CD4-positive, alpha-beta T cell treated with Interleukin-1 beta for 1 hour (primary cell): Measurements from ENCODE around the gene ARID1B.
A peak's percentile ranks its signal among the peaks of the same experiment; 100 is the strongest.

Experiments
- DNase-seq, 2 donors: peaks; one replicate each; pipeline ENCODE4 v3.0.0-alpha.2; 2020 to 2022

The ARID1B gene

DNA sequence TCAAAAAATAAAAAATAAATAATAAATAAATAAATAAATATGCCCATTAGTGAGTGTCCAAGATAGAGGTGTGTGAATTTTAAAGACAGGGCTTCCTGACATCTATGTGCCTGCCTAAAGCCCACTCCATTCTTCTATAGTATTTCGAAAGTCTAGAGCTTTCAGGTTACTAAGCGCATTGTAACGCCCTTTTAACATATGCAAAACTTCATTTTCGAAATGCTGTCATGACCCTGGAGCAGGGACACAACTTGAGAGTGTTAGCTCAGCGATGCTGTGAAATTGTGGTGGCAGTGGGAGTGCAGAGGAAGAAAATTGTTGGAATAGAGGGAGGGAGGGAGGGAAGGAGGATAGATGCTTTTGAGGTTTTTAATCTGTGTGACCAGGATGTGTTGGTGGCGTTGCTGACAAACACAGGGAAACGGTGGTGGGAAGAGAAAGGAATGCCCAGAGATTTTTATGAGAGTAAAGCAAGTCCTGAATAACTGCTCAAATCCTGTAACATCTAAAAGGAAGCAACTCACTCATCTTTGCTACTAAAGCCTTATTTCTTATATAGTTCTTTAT is 169.3 kb downstream of the ARID1B start:
- no peak for DNase-seq

DNA sequence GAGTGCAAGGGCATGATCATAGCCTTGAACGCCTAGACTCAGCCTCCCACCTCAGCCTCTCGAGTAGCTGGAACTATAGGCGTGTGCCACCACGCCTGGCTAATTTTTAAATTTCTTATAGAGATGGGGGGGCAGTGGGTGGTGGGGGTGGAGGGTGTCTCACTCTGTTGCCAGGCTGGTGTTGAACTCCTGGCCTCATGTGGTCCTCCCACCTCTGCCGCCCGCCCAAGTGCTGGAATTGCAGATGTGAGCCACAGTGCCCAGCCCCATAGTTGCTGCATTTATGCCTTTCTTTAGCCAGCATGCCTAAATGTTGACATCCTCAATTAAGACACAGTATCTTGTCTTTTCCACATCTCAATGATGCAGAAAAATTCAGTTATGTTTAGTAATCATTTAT is 171.1 kb downstream of the ARID1B start:
- no peak for DNase-seq

DNA sequence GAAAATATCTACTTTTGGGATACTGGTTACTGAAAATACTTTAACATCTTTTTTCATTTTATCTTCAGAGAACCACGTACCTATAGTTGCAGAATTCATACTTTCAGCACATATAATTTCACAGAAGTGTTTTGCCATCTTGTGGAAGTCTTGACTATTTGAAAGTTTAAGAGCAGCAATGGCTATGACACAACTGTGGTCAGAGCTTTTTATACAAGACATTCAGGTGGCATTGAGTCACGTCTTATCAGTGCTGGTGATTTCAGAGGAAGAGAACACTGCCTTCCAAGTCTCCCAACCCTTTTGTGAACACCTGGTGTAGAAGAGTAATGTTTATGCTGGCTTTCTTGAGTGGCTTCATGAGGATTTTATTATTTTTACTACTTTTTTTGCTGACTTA is 171.6 kb downstream of the ARID1B start:
- DNase-seq, result no peak

DNA sequence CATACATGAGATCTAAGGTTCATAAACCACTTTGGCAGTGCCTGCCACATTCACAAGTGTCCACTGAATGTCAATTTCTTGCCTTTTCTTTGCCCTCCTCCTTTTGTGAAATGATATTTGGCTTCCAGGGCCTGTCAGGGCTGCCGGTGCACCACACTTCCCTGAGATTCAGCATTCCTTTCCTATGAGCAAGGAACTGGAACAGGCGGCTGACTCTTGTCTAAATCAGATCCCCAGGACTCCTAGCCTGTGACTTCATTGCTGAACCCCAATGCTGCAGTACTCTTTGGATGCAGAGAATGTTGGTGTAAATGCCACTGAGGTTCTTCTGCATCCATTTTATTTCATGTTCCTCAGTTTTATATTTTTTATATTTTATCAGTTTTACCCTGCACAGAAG is 172.2 kb downstream of the ARID1B start:
- DNase-seq, result no peak

DNA sequence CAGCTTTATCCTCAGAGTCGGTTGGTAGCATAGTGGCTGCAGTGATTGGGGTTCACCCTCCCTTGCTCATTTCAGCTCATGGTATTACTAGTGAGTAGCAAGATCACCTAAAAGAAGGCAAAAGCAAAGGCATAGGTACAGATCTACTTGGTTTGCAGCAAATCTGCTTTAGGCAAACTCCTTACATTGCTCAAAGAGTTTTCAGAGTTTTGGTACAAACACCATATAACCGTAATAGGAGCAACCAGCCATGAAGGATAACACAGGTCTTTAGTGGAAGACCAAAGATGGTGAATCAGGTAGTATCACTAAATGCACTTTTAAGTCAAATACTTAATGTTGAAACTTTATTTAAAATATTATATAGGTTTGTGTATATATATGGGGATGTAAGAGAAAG is 172.9 kb downstream of the ARID1B start:
- DNase-seq, result no peak

DNA sequence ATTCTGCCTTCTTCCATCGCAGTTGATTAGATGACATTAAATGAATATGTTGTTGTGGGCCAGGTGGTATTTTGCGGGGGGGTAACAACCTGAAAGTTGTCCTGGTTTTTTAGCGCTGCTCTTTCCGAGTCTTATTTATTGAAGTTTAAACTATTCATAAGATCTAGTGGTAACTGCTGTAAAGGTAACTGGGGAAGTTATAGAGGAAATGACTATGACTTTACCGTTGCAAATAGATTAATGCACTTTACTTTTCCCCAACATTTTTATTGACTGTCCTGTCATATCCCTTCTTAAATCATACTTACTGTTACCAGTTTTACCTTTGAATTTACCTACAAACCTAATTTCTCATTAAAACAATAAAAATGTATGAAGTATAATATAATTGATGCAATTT is 173.4 kb downstream of the ARID1B start:
- no peak for DNase-seq

DNA sequence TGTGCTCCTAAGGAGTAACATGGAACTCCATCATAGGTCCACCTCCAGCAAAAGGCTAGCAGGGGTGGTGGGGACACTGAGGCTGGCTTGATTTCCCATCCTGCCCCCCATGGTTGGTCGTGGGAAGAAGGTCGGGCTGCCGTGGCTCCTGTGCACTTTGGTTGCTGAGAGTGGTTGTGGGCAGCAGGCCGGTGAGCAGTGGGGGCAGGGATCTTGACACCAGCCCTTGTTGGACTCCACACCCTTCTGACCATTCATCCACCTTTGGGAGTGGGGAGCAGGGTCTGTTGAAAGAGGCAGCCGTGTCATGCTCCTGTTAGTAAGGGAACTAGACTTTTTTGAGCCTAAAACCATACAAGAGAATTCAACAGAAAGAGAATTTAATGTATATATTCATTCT is 175.2 kb downstream of the ARID1B start:
- DNase-seq, result no peak

DNA sequence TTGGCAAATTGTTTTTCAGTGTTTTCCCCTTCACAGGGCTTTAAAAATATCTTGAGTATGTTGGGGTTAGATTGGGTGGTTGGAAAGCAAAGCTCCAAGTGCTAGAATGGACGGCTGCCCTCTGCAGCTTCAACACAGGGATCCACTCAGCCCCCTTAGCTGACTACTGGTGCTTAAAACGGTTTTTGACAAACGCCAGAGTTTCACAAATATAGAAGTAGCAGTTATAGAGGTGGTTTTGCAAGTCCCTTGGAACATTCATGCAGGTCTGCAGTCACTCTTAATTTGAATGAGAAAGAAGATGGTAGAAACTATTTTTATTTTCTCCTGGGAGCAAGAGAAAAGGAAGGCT is 175.9 kb downstream of the ARID1B start:
- no peak for DNase-seq

DNA sequence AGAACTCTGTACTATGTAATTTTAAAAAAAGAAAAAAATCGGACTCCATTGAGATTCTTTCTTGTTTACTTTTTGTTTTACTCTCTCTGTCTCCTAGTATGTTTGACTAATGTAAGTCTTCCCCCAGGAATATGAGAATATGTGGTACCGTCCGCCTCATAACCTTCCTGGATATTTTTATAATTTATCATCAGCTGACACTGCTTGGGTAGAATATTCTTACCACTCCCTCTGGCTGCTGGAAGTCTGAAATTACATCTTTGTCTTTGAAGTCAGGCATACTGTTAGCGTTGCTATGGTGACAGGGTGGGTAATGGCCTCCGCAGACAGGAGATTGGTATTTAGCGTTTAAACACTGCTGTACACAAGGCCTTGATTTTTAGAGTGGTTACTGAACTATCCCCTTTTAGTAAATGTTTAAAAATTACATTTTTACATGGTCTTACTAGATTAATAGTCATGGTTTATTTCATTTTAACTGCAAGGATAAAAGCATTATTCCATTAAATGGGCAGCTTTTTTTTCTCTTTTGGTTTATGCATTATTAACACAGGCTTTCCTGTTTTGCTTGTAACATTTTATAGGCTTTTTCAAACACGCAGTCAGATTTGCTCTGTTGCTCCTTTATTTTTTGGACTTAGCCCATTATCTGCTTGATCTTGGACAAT is 176.4 kb downstream of the ARID1B start:
- DNase-seq, result peak; percentile 62 to 64

DNA sequence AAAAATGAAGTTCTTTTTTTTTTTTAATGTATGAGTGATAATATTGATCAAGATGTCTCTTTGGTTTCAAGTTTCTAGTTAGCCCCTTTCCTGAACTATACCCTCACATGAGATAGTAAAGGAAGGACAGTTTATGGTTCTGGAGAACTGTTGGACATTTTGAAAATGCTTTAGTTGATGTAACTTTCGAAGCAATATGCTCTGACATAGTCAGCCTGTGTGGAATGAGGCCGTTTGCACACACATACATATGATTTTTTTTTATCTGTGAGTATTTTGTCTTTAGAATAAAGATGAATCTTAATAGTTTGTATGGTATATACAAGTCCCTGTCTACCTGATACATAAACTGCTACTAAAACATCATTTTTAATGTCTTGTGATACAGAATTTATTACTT is 177.0 kb downstream of the ARID1B start:
- DNase-seq, result no peak

DNA sequence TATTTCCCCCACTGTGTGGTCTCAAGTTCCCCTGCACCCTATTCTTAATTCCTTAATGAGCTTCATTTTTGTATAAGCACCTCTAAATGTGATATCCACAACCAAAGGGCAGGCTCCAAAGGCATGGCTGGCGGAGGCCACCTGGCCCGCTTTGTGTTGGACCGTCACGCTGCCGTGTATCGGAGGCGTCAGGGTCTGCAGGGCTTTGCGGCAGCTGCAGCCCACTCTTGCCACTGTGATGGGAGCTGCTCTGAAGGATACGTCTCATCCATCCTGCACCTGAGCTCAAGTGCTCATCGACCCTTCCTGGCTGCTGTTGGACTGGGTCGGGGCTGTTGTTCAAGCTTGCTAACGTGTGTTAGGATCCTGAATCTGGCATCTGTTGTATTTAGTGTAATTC is 177.6 kb downstream of the ARID1B start:
- no peak for DNase-seq

DNA sequence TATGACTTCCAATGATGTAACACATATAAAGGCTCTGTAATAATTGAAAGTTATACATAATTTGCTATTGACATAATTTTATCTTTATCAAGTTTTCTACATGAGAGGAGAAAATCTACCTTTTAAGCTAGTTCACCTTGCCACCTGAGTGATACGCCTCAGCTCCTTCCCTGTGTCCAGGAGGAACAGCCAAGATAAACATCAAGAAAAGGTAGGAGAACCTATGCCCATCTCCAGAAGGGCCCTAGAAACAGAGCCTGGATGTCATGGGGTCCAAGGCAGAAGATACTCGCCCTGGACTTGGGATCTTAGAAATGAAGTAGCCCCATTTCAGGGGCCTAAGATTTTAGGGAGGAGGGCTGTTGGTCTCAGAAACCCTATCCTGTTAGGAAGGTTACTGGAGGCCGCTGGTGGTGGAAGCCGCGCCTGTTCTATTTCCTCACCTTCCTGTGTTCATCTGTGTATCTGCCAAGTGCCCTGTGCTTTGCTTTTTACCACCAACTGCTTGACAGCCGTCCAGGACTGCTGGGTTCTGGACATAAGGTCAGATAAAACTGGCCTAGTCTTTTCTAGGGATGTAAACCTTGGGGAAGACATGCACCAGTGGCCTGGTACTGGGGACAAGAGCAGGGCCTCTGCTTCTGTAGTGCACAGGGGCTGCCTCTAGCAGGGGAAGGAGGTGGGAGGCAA is 178.5 kb downstream of the ARID1B start:
- DNase-seq, result no peak

DNA sequence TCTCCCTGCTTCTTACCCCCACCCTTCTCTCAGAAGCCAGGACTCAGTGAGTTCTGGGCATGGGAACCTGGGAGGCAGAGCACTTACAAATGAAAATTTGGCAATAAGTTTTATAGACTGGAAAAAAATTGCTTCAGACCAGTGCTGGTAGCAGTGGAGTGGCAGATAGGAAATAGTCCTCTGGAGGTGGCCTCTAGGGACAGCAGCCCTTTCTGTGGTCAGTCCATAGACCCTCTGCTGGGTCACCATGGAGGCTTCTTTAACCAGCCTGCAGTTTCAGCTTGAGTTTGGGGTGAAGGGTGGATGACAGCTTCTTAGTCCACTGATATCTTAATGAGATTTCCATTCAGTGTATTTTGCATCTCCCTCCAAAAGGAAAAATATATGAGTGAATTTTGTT is 179.1 kb downstream of the ARID1B start:
- no peak for DNase-seq

DNA sequence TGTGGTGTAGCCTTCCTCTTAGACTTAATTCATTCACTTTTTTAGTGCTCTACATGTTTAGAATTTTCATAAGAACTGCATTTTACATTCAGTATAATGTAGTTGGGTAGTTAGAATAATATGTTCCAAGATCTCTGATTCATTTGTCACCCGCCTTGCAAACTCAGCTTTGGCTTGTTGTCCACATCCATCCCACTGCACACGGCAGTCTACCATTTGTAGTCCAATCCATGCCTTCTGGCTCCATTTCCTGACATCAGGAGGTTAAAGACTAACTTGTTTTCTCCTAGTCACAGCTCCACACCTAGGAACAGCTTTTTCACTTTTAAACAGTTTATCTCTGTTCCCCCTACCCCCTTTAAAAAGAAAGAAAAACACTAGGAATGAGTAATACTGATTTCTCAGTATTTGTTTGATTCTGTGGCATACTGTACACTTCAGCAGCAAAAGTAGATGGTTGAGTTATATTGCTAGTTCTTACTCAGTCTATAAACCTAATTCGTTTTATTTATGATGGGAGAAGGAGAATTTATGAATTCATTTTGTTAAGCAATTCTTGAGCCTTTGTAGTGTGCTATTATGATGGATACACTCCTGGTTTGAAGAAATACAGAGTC is 180.9 kb downstream of the ARID1B start:
- DNase-seq, result no peak

DNA sequence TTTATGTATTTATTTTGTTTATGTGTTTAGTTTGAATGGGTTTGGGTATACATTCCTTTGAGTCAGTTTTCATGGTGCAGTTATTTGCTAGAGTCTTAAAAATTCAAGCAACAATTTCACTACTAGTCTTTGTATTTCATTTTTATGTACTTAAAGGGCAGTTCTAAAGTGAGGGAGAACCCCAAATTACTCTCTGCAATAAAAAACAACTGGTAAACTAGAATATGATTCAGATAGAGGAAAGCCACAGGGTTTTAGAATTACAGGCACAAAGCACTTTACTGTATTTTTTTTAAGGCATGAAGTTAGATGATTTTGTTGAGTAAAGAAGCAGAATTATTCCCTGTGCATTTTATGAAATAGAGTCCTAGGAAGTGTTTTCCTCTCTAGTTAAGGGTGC is 183.3 kb downstream of the ARID1B start:
- no peak for DNase-seq

DNA sequence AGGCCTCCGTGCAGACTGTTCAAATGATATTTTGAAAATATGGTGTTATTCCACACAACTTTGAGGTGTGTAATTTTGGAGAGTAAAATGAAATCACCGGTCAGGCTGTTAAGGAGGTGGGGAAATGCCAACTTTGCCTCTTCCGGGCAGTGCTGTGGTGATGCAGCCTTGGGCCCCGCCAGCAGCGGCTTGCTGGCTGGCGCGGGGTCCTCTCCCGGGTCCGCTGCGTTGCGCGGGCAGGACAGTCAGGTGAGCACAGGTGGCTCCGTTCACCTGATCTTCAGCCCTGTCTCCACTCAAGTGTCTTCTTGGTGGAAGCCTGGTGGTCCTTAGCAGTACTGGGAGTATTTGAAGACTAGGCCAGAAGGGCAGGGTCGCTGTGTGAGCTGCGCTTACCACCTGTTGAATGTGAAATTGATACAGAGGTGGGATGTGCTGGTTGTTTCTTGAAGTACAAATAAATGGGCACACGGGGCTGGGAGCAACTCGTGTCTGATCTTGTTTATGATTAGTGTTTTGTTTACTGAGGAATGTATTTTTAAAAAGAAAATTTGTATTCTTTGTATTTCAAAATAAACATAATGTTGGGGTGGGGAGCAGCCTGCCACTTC is 184.2 kb downstream of the ARID1B start:
- no peak for DNase-seq

DNA sequence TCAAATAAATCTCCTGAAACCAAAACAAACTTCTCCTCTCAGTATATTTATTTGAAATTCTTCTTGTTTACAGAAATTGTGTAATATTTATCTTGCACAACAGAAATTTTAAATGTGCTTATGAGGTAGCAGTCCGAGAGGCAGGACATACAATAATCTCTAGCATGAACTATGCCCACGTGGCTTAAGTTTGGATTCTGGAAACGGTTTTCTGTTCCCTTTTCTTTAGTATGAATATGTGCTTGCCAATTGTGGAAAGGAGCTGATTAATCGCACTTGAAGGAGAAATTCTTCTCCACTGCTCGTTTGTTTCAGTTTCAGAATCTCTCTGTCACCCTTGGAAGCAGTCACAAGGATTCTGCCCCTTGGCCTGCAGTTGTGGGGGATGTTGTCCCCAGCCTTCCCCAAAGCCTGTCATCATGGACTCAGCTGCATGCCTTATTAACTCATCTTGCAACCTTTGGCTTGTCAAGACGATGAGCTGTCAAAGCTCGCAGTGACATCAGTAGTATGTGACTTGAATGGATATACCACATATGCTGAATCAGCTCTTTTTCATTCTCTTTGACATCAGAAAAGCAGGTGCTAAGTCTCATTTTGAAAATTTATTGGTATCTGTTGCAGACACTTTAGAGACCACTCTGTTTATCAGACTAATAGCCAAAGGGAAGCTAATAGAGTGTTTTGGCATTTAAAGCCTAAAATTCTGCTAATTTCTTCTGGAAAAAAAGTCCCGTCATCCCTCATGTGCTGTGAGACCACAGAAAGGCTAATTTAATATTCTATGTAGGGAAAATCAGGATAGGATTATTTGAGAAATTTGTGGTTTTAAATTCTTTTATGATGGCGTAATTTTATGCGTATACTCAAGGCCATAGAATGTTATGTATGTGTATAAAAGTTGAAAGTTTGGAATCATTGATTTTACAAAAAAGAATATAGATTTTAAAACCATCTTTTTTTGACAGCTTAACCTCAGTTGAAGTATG is 186.8 kb downstream of the ARID1B start:
- DNase-seq, result peak in 1 of 2 donors; percentile 36

DNA sequence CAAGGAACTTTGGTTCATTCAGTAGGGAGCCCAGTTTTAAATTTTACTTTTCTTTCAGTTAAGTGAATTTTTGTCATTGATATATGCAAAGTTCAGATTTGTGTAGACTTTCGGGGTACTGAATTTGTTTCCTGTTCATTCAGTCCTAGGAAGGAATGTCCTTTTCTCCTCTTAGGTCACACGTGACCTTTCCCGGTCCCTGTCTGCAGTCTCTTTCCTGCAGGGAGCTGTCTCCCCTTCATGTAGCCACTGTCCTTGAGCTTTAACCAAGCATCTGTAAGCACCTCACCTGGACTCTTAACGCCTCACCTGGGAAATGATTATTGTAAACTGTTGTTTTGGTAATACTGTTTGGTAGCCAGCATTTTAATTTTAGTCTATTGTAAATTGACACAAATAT is 190.7 kb downstream of the ARID1B start:
- no peak for DNase-seq

DNA sequence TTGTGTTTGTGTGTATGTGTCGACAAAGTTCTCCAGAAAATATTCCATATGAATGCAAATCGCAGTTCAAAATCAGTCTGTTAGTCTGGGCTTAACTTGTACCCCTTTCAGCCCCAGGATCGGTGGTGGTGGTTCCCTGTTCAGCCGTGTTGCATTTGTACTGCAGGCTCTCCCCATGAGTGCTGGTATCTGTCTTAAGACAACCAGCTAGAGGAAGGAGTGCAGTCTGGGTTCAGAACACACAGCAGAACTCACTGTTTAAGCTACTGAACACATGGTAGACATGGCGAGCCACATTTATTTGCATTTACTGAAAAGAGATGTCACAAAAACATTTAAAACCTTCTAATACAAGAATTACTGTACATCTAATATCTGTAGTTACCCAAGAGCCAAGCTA is 192.1 kb downstream of the ARID1B start:
- no peak for DNase-seq

DNA sequence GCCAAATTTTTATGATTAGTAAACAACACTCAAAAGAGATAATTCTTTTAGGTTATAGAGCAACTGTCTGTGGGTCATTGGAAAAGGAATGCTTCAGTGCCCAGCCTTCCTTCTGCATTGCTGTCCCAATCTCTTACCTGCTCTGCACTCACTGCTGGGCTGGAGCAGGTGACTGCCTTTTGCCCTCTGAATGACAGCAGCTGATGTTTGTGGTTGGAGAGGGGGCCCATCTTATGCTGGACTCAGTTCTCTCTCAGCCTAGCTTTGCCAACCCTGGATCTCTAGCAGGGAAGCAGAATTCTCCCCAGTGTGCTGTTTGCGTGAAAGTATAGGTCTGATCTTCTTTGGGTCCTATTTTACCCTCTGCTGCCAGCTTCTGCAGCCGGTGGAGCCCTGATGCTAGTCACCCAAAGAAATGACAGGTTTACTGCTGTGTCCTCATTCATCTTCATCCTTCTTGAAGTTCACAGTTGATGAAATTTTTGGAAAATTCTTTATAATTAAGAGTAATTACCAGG is 193.5 kb downstream of the ARID1B start:
- no peak for DNase-seq

DNA sequence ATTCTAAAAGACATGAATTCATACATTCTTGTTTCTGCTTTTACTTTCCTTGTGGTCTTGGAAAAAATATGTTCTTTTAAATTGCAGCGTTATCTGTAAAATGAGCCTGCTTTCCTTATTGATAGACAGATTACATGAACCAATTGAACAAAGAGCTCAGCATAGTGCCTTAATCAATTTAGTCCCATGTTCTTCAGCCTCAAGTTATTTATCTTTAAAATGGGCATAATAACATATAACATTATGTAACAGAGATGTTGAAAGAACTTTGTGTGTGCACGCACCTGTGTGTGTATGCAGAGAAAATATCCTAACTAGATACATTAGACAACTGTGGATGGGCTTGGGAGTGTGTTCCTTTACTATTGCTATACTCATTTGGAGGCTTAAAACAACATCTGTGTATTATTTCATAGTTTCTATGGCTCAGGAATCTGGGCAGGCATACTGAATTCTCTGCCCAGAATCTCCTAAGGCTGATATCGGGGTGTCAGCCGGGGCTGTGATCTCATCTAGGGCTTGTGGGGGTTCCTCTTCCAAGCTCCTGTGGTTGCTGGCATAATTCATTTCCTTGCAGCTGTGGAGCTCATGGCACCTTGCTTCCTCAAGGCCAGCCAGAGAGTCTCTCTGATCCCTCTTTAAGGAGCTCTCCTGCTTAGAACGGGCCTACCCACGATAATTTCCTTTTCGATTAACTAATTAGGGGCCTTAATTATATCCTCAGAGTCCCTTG is 194.1 kb downstream of the ARID1B start:
- no peak for DNase-seq

DNA sequence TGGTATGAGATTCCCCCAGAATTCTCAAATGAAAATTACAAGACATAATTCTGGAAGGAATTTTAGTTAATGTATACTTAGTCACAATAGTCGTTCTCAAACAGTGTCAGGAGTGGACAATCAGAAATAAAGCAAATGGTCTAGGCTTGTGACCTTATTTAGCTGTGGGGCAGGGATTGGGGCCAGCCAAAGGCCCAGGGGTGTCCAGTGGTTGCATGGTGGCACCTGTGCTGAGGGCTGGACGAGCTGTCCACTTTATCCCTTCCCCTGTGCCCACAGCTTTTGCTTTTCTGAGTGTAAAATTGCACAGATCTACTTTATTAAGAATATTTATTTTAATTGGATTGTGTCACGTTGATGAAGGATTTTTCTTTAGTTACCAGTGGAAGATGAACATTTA is 195.0 kb downstream of the ARID1B start:
- DNase-seq, result no peak
